Breast epithelium (tissue), 4 donors: ENCODE results near the gene LSM12. TPM values are rescaled to one million over a fixed set of nuclear protein-coding genes. Genes with fewer than 3 reads are reported as not detected.
A peak's percentile ranks its signal among the peaks of the same experiment; 100 is the strongest.

Experiments
- DNase-seq, 2 donors: peaks; one replicate each; pipeline ENCODE4 v3.0.0-alpha.2; 2019; ENCODE audit warnings: low spot score in 2 of 2
- H3K27ac ChIP-seq, 2 donors: fragments of 200-600 bp; sonication (generic) in 1 of 2; one replicate each; pipeline ENCODE4 v1.5.1; 2016 to 2019; ENCODE audit warnings: mild to moderate bottlenecking in 1 of 2
- H3K27me3 ChIP-seq, 2 donors: fragments of 200-600 bp; sonication (generic) in 1 of 2; one replicate each; pipeline versions ENCODE4 v1.5.1 to v1.6.0; 2017 to 2019; ENCODE audit warnings: control low read depth in 1 of 2, mild to moderate bottlenecking in 1 of 2
- H3K36me3 ChIP-seq: fragments of 200-600 bp; one replicate; pipeline ENCODE4 v1.5.1; 2019
- H3K4me1 ChIP-seq, 2 donors: fragments of 200-600 bp; sonication (generic); one replicate each; pipeline ENCODE4 v1.5.1; 2016 to 2019; ENCODE audit warnings: control low read depth in 1 of 2
- H3K4me3 ChIP-seq, 3 donors: fragments of 200-600 bp; sonication (generic); 1 replicate in 2 of 3; 2 replicates in 1 of 3; pipeline ENCODE4 v1.5.1; 2016 to 2019; ENCODE audit warnings: mild to moderate bottlenecking in 3 of 3, moderate library complexity in 2 of 3
- H3K9me3 ChIP-seq, 2 donors: fragments of 200-600 bp; sonication (generic) in 1 of 2; one replicate each; pipeline ENCODE4 v1.5.1; 2016 to 2019; ENCODE audit warnings: control low read depth in 1 of 2
- POLR2A ChIP-seq: fragments of 450-650 bp; IDR thresholded peaks from one replicate; pipeline ENCODE4 v1.6.1; 2016; ENCODE audit warnings: antibody characterized with exemption, mild to moderate bottlenecking, moderate library complexity
- POLR2AphosphoS5 ChIP-seq, 3 donors: sonication (generic); formaldehyde crosslinking; IDR thresholded peaks; one replicate each; pipeline ENCODE4 v1.6.1; 2017; ENCODE audit warnings: antibody characterized with exemption in 3 of 3
- intact Hi-C: fragments of 100-400 bp; cut with DNase I; formaldehyde crosslinking; loops from one replicate; pipeline ENCODE4 v1.15.1; 2023; ENCODE audit warnings: low total_unique reads
- total RNA-seq, 3 donors: library from RNA; depleted of rRNA; stranded (reverse); fragments of >200 nt; gene quantifications; one replicate each; pipeline ENCODE4 v1.1.0, GENCODE V29; 2016
- TF ChIP-seq, protein P1 (sequence below), 3 donors: fragments of 450-650 bp; IDR thresholded peaks; one replicate each; pipeline ENCODE4 v1.5.1; 2016 to 2017; ENCODE audit warnings: antibody characterized with exemption in 3 of 3, mild to moderate bottlenecking in 3 of 3, moderate library complexity in 3 of 3

Gene LSM12
- total RNA-seq, 3 donors from 2014 or later = 36.8 to 45.4 (median 43.6) TPM

DNA sequence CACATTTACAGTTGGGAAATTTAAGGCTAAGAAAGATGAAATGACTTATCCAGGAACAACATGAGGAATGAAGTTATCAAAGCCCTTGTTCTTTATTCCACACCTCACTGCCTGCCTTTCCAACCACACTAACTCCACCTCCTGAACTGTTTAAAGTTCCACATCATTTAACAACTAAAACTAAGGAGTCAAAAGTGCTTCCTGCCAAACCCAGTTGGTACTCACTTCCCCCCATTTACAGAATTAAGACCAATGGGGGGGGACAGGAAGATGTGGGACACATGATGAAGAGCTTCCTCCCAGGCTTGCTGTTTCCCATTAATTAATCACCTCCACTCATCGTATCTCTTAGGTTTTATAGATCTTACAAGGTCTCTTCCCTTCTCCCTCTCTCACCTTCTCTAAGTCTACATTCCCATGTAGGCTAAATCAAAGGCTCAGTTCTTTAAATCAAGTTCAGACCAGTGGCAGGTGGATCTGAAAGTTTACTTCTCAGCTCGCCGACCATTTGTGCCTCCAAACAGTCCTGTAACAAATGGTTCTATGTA lies 32.5 kb downstream of the LSM12 start:
- no peaks in the 10 kb centered on the region for H3K9me3 ChIP-seq
- no peak overlapping the region for H3K4me3 ChIP-seq
- intact Hi-C loops = no loop called here
- H3K36me3 ChIP-seq = no peaks in the 10 kb centered on the region
- H3K27ac ChIP-seq = no peak overlapping the region
- H3K4me1 ChIP-seq = no peaks in the 10 kb centered on the region
- TF ChIP-seq POLR2A = no peak
- TF ChIP-seq POLR2AphosphoS5 (IDR thresholded peaks at IDR 0.05) = no peak
- TF ChIP-seq, protein P1, sequence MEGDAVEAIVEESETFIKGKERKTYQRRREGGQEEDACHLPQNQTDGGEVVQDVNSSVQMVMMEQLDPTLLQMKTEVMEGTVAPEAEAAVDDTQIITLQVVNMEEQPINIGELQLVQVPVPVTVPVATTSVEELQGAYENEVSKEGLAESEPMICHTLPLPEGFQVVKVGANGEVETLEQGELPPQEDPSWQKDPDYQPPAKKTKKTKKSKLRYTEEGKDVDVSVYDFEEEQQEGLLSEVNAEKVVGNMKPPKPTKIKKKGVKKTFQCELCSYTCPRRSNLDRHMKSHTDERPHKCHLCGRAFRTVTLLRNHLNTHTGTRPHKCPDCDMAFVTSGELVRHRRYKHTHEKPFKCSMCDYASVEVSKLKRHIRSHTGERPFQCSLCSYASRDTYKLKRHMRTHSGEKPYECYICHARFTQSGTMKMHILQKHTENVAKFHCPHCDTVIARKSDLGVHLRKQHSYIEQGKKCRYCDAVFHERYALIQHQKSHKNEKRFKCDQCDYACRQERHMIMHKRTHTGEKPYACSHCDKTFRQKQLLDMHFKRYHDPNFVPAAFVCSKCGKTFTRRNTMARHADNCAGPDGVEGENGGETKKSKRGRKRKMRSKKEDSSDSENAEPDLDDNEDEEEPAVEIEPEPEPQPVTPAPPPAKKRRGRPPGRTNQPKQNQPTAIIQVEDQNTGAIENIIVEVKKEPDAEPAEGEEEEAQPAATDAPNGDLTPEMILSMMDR (IDR thresholded peaks at IDR 0.05) = no peak
- no peak for DNase-seq
- no peaks in the 10 kb centered on the region for H3K27me3 ChIP-seq

DNA sequence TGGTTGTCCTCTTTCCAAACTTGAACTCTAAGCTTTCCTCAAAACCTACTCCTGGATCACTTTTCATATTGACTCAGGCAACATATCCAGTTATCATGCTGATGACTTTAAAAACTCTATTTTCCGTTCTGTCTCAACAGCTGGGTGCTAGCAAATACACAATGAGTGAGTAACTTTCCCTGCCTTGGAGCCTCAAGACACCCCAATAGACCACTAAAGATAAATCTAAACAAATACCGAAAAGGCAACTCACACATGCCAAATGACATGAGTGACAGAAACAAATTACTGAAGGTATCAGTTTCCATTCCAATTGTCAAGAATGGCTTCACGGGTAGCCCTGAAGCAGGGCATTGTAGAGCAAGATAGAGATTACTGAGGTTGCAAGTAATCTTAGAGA lies 36.0 kb downstream of the LSM12 start:
- DNase-seq = no peak
- TF ChIP-seq, protein P1 (IDR thresholded peaks at IDR 0.05) = no peak
- TF ChIP-seq POLR2A (no peak), POLR2AphosphoS5 (IDR thresholded peaks at IDR 0.05) (no peak)
- intact Hi-C loops = no loop called here
- Histone ChIP-seq H3K4me3 (no peak overlapping the region), H3K4me1 (no peaks in the 10 kb centered on the region), H3K36me3 (no peaks in the 10 kb centered on the region), H3K27me3 (no peaks in the 10 kb centered on the region), H3K9me3 (no peaks in the 10 kb centered on the region), H3K27ac (no peak overlapping the region)

DNA sequence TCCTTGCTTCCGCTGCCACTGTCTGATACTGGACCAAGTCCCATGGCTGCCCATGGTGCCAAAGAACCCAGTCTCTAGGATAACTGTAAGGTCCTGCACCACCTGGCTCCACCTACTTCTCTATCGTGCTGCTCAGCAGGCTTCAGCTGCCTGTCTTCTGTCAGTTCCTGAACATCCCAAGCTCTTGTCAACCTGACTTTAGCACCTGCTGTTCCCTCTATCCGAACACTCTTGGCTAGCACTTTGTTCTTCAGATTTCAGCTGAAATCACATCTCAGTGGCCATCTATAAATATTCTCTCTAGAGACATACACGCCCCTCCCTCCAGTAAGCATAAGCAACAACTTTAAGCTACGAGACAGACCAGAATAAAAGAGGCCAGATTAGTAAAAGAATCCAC lies 36.7 kb downstream of the LSM12 start:
- H3K36me3 ChIP-seq = no peaks in the 10 kb centered on the region
- no peak for DNase-seq

DNA sequence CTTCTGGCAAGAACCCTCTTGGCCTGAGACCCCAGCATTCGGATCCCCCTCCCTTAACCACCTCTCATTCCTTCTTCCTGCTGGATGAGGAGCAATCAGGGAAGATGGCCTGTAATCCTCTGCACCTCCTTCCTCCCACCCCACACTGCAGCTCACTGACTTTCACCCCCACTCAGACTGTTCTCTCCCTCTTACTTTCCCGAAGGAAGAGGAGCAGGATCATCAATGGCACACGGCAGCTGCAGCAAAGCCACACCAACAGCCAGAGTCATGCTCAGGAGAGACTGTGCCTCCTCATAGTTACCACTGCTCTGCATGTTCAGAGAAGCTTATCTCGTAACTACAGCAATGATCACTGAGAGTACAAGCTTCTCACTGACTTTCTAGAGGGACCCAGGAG lies 41.6 kb downstream of the LSM12 start:
- intact Hi-C loops = no loop called here

More for the DNA sequence above, 36.7 kb downstream of the LSM12 start:
- intact Hi-C loops = no loop called here
- no peak overlapping the region for H3K4me3 ChIP-seq
- no peaks in the 10 kb centered on the region for H3K9me3 ChIP-seq
- TF ChIP-seq POLR2AphosphoS5 (IDR thresholded peaks at IDR 0.05) (no peak), POLR2A (no peak)
- TF ChIP-seq, protein P1 (IDR thresholded peaks at IDR 0.05) = no peak
- no peaks in the 10 kb centered on the region for H3K27me3 ChIP-seq
- no peaks in the 10 kb centered on the region for H3K4me1 ChIP-seq
- H3K27ac ChIP-seq = no peak overlapping the region

DNA sequence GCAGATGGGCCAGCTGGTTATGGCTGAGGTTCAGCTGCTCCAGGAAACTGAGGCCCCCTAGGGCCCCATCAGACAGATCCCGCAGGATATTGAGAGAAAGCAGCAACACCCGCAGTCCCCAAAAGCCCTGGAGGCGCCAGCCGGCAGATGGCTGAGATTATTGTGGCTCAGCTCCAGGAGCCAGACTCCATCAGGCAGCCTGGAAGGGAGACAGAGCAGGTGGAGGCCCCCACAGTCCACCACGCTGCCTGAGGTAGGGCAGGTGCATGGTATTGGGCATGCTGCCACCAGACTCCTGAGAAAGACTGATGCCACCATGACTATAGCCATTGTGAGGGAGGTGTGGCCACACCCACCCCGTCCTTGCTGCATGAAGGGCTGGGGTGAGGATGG lies 42.2 kb downstream of the LSM12 start:
- no peaks in the 10 kb centered on the region for H3K4me1 ChIP-seq
- no peak overlapping the region for H3K4me3 ChIP-seq
- TF ChIP-seq, protein P1 (IDR thresholded peaks at IDR 0.05) = no peak
- TF ChIP-seq POLR2A = no peak
- no peak for TF ChIP-seq POLR2AphosphoS5 (IDR thresholded peaks at IDR 0.05)
- H3K27me3 ChIP-seq = no peaks in the 10 kb centered on the region
- intact Hi-C loops = no loop called here
- peak overlapping the region in 1 of 2 donors; percentile 38 for H3K27ac ChIP-seq
- H3K9me3 ChIP-seq = no peaks in the 10 kb centered on the region
- no peaks in the 10 kb centered on the region for H3K36me3 ChIP-seq
- no peak for DNase-seq

More for the DNA sequence above, 41.6 kb downstream of the LSM12 start:
- no peak for DNase-seq
- H3K9me3 ChIP-seq = no peaks in the 10 kb centered on the region
- no peaks in the 10 kb centered on the region for H3K27me3 ChIP-seq
- H3K4me1 ChIP-seq = no peaks in the 10 kb centered on the region
- H3K4me3 ChIP-seq = no peak overlapping the region
- H3K36me3 ChIP-seq = no peaks in the 10 kb centered on the region
- TF ChIP-seq, protein P1 (IDR thresholded peaks at IDR 0.05) = no peak
- TF ChIP-seq POLR2AphosphoS5 (IDR thresholded peaks at IDR 0.05) (no peak), POLR2A (no peak)
- H3K27ac ChIP-seq = no peak overlapping the region
